IMR-90 (cell line): ENCODE measurements around the gene DLX1.

Experiments
- CEBPB ChIP-seq: IDR thresholded peaks from 2 replicates; pipeline ENCODE4 v1.6.1; 2012; ENCODE audit warnings: low read depth, low read length, improper control_type of control experiment
- CHD1 ChIP-seq: IDR thresholded peaks from 2 replicates; pipeline ENCODE4 v1.6.1; 2012; ENCODE audit warnings: low read depth, low read length, improper control_type of control experiment
- FOS ChIP-seq: fragments of 150-350 bp; IDR thresholded peaks from 2 replicates; pipeline ENCODE4 v1.6.1; 2016; ENCODE audit warnings: low read depth, low read length
- MAZ ChIP-seq: IDR thresholded peaks from 2 replicates; pipeline ENCODE4 v1.6.1; 2012; ENCODE audit warnings: low read depth, mild to moderate bottlenecking, low read length, improper control_type of control experiment, moderate library complexity, borderline replicate concordance
- POLR2A ChIP-seq: IDR thresholded peaks from 2 replicates; pipeline ENCODE4 v1.6.1; 2012; ENCODE audit warnings: mild to moderate bottlenecking, low read depth, low read length
- RAD21 ChIP-seq: IDR thresholded peaks from 2 replicates; pipeline ENCODE4 v1.6.1; 2012; ENCODE audit warnings: low read length, improper control_type of control experiment
- RCOR1 ChIP-seq: IDR thresholded peaks from 2 replicates; pipeline ENCODE4 v1.6.1; 2012; ENCODE audit warnings: mild to moderate bottlenecking, low read length, improper control_type of control experiment; ENCODE audit not compliant: insufficient replicate concordance
- SMC3 ChIP-seq: fragments of 150-350 bp; IDR thresholded peaks from 2 replicates; pipeline ENCODE4 v1.6.1; 2016; ENCODE audit warnings: low read depth, mild to moderate bottlenecking, antibody characterized with exemption, low read length, moderate library complexity
- TF ChIP-seq, protein P1 (sequence below): conservative IDR thresholded peaks from 2 replicates; pipeline ENCODE4 v1.5.1; 2012; ENCODE audit warnings: mild to moderate bottlenecking, low read depth, low read length, improper control_type of control experiment
- TF ChIP-seq, protein P2 (sequence below): fragments of 150-350 bp; IDR thresholded peaks from 2 replicates; pipeline ENCODE4 v1.6.1; 2017; ENCODE audit warnings: mild to moderate bottlenecking, antibody characterized with exemption, low read length, low read depth

DNA sequence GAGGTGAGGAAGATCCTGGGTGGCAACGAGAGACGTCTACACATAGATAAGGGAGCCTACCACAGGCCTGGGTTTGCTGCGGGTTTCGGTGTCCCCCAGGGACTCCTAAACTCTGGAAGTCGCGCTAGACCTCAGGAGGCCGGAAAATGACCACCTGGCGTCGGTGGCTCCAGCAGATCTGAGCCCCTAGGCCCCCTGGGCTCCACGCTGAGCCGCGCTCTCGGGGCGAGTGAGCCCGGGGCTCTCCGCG lies 987 bp upstream of the DLX1 start:
- TF ChIP-seq, protein P1, sequence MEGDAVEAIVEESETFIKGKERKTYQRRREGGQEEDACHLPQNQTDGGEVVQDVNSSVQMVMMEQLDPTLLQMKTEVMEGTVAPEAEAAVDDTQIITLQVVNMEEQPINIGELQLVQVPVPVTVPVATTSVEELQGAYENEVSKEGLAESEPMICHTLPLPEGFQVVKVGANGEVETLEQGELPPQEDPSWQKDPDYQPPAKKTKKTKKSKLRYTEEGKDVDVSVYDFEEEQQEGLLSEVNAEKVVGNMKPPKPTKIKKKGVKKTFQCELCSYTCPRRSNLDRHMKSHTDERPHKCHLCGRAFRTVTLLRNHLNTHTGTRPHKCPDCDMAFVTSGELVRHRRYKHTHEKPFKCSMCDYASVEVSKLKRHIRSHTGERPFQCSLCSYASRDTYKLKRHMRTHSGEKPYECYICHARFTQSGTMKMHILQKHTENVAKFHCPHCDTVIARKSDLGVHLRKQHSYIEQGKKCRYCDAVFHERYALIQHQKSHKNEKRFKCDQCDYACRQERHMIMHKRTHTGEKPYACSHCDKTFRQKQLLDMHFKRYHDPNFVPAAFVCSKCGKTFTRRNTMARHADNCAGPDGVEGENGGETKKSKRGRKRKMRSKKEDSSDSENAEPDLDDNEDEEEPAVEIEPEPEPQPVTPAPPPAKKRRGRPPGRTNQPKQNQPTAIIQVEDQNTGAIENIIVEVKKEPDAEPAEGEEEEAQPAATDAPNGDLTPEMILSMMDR = no peak
- TF ChIP-seq CHD1 = no peak
- TF ChIP-seq POLR2A = no peak
- TF ChIP-seq RCOR1 = no peak
- TF ChIP-seq RAD21 = no peak
- TF ChIP-seq, protein P2, sequence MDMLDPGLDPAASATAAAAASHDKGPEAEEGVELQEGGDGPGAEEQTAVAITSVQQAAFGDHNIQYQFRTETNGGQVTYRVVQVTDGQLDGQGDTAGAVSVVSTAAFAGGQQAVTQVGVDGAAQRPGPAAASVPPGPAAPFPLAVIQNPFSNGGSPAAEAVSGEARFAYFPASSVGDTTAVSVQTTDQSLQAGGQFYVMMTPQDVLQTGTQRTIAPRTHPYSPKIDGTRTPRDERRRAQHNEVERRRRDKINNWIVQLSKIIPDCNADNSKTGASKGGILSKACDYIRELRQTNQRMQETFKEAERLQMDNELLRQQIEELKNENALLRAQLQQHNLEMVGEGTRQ = no peak
- no peak for TF ChIP-seq SMC3
- TF ChIP-seq CEBPB = no peak
- no peak for TF ChIP-seq FOS
- TF ChIP-seq MAZ = no peak
